ENCODE measurements around the gene IL2RG.

Gene IL2RG

GRCh38 chrX:71111141-71111843 lies at the start of gene IL2RG:
Gene IL2RG, minus strand, starts transcription at chrX:71111577. Its CDS starts 38 bp downstream, at chrX:71111539.
- H3K4me3 ChIP-seq (ENCODE audit: control insufficient read depth, low read depth, low read length): no peak within 1 kb of the TSS
- TF ChIP-seq CTCF (IDR thresholded peaks at IDR 0.05; ENCODE audit: control insufficient read depth, insufficient read depth, low read depth, low read length, missing control alignments): no peak
- DNase-seq (ENCODE audit: low read depth): no peak

GRCh38 chrX:71160475-71160874 lies 49.1 kb upstream of the IL2RG start:
- DNase-seq (ENCODE audit: low read depth): no peak
- no peak overlapping the region for H3K4me3 ChIP-seq (ENCODE audit: control insufficient read depth, low read depth, low read length)
- no peak for TF ChIP-seq CTCF (IDR thresholded peaks at IDR 0.05; ENCODE audit: control insufficient read depth, insufficient read depth, low read depth, low read length, missing control alignments)

- no peak for DNase-seq (ENCODE audit: low read depth)
- no peak for TF ChIP-seq CTCF (IDR thresholded peaks at IDR 0.05; ENCODE audit: control insufficient read depth, insufficient read depth, low read depth, low read length, missing control alignments)
- no peak overlapping the region for H3K4me3 ChIP-seq (ENCODE audit: control insufficient read depth, low read depth, low read length)
Measured at GRCh38 chrX:71159335-71159734, 48.0 kb upstream of the IL2RG start.

GRCh38 chrX:71158603-71159002 lies 47.2 kb upstream of the IL2RG start:
- no peak for DNase-seq (ENCODE audit: low read depth)
- no peak for TF ChIP-seq CTCF (IDR thresholded peaks at IDR 0.05; ENCODE audit: control insufficient read depth, insufficient read depth, low read depth, low read length, missing control alignments)
- no peak overlapping the region for H3K4me3 ChIP-seq (ENCODE audit: control insufficient read depth, low read depth, low read length)

- no peak for TF ChIP-seq CTCF (IDR thresholded peaks at IDR 0.05; ENCODE audit: control insufficient read depth, insufficient read depth, low read depth, low read length, missing control alignments)
- no peak for DNase-seq (ENCODE audit: low read depth)
- H3K4me3 ChIP-seq (ENCODE audit: control insufficient read depth, low read depth, low read length): no peak overlapping the region
Measured at GRCh38 chrX:71154641-71155040, 43.3 kb upstream of the IL2RG start.

- no peak for DNase-seq (ENCODE audit: low read depth)
- H3K4me3 ChIP-seq (ENCODE audit: control insufficient read depth, low read depth, low read length): no peak overlapping the region
- no peak for TF ChIP-seq CTCF (IDR thresholded peaks at IDR 0.05; ENCODE audit: control insufficient read depth, insufficient read depth, low read depth, low read length, missing control alignments)
Measured at GRCh38 chrX:71154196-71154595, 42.8 kb upstream of the IL2RG start.
